ENCODE results near the gene SFXN5.

Gene SFXN5

DNA sequence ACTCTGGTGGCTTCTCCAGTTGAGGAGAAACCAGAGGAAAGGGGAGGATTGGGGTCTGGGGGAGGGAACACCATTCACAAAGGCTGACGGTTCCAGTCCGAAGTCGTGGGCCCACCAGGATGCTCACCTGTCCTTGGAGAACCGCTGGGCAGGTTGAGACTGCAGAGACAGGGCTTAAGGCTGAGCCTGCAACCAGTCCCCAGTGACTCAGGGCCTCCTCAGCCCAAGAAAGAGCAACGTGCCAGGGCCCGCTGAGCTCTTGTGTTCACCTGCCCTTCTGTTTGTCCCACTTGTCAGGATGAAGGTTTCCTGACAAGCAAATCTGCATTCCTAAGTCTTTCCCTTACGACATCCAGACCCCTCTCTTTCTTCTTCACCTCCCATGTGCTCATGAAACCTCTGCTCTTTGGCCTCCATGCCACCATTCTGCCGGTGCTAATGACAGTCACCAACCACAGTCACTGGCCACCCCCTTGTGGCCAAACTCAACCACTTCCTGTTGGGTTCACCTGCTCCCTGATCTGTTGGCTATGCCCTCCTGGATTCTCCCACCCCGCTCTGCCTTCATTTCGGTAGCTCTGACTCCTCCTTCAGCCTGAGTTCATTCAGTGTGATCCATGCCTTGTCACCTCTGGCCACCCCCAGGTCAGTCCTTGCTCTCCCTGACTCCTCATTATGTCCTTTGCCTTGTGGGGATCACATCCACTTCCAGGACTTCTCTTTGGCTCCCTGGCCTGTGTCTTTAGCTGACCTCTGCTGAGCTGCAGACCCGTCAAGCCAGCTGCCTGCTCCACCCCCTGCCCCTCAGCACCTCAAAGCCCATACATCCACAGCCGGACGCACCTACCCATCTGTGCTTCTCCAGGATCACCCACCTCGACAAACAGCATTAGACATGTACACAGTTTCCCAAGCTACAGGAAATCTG is 136.6 kb downstream of the SFXN5 start:
- peak in 1 of 2 experiments; percentile 27 for DNase-seq

DNA sequence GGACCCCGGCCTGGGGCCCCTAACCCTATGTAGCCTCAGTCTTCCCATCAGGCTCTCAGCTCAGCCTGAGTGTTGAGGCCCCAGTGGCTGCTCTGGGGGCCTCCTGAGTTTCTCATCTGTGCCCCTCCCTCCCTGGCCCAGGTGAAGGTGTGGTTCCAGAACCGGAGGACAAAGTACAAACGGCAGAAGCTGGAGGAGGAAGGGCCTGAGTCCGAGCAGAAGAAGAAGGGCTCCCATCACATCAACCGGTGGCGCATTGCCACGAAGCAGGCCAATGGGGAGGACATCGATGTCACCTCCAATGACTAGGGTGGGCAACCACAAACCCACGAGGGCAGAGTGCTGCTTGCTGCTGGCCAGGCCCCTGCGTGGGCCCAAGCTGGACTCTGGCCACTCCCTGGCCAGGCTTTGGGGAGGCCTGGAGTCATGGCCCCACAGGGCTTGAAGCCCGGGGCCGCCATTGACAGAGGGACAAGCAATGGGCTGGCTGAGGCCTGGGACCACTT is 137.8 kb downstream of the SFXN5 start:
- DNase-seq, result no peak

DNA sequence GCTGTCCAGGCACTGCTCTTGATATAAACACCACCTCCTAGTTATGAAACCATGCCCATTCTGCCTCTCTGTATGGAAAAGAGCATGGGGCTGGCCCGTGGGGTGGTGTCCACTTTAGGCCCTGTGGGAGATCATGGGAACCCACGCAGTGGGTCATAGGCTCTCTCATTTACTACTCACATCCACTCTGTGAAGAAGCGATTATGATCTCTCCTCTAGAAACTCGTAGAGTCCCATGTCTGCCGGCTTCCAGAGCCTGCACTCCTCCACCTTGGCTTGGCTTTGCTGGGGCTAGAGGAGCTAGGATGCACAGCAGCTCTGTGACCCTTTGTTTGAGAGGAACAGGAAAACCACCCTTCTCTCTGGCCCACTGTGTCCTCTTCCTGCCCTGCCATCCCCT is 138.3 kb downstream of the SFXN5 start:
- DNase-seq, result no peak

DNA sequence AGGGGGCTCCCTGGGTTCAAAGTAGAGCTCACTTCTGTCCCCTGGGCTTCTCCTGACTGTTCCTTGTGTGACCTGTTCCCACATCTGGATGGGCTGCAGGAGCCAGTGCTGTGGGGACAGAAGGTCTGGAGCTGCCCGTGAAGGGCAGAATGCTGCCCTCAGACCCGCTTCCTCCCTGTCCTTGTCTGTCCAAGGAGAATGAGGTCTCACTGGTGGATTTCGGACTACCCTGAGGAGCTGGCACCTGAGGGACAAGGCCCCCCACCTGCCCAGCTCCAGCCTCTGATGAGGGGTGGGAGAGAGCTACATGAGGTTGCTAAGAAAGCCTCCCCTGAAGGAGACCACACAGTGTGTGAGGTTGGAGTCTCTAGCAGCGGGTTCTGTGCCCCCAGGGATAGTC is 138.7 kb downstream of the SFXN5 start:
- no peak for DNase-seq

DNA sequence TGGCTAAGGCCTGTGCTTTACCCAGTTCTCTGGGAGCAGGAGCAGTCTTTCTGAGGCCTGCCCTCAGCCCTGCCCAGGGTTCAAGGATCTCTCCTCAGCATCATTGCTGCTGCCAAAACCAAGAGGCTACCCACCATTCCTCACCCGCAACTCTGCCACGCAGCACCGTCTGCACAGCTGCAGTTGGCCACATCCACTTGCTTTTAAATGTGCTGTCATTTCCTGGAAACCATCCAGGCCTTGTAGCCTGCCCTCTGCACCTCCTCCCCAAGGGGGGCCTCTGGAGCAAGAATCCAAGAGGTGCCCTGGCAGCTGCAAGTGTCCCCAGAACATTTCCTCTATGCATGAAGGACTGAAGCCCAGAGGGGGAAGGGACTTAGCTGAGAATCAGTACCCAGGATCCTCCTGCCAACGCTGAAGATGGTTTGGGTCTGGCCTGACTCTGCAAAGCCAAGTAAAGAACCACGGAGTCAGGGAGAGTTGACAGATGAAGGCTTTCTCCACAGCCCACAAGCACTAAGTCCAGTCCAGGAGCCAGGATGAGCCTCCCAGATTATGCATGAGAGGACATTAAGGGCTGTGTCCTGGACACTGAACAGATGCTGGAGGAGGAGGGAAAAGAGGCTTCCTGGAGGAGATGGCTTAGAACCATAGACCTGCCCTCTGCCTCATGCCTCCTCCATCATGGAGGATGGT is 139.3 kb downstream of the SFXN5 start:
- no peak for DNase-seq

DNA sequence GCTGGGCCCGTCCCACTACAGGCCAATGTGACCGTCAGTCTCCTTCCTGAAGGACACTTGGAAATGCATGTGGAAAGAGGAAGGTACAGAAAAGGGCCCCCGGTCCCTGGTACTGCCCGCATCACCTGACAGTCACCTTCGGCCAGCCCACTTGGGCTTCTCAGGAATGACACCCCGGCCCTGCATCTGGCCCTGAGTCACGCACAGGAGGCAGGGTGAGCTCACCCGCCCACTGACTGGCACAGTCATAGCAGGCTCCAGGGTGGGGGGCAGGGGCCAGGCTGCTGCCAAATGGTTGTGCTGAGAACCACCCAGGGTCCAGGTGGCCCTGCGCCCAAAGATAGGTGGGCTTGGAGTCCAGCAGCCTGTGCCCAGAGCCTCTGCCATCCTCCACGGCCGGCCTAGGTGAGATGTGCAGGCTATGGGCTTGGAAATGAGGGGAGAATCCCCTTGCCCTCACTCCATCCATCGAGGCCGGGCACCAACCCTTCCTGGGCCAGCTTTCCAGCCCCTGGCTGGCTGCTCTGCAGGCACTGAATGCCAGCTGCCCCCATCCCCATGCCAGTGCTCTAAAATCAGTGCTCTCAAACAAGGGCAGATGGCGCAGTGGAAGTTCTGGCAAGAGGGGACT is 140.1 kb downstream of the SFXN5 start:
- no peak for DNase-seq

DNA sequence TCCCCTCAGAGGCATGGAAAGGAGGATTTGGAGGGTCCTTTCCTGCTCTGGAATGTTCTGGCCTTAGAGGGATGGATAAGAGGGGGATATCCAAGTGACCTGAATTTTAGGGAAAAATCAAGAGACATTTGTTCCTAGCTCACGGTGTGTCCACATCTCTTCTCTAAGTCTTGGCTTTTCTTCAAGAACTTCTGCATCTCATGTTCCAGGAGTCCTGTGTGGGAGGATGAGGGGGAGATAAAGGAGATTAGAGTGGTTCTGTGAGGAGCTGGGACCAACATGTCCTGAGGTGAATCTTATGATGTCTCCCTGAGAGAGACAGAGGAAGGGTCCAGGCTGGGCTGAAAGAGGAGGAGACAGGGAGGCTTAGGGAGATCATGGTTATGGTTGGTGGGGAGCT is 142.5 kb downstream of the SFXN5 start:
- no peak for DNase-seq

DNA sequence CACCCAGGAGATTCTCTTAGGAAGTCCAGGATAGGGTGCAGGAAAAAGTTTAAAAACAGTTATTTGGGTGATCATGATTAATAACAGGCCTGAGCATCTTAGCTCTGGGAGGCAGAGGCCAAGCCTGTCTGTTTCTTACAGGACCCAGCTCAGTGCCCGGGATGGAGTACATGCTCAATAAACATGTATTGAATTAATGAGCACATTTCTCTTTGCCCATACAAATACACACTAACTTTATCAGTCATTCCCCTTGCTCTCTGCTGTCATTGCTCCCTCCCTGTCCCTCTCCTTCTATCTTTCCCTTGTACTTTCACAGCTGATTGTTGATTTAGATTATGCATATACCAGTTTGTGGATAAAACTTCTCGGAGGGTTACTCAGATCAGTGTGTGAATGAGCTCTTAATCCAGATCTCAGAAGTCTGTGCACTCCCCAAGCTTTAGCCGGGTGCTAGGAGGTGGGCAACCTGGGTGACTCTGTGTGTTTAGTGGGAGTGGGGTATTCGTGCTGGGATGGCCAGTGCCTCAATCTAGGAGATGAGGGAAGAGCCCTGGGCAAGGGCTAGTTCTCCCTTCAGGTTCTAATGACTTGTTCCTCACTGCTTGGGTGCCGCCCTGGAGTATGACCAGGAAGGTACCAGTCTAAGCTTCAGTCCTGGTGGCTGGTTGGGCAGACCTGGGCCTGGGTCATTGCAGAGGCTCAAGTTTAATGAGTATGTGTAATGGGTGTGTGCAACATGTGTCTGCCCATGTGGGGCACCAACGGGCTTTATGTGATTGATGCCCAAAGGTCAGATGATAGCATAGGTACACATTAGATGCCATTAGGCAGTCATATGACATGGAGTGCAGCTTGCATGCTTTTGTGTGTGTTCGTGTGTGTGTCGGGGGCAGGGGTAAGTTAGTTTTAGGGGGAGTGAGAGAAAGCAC is 143.6 kb downstream of the SFXN5 start:
- DNase-seq, result no peak

DNA sequence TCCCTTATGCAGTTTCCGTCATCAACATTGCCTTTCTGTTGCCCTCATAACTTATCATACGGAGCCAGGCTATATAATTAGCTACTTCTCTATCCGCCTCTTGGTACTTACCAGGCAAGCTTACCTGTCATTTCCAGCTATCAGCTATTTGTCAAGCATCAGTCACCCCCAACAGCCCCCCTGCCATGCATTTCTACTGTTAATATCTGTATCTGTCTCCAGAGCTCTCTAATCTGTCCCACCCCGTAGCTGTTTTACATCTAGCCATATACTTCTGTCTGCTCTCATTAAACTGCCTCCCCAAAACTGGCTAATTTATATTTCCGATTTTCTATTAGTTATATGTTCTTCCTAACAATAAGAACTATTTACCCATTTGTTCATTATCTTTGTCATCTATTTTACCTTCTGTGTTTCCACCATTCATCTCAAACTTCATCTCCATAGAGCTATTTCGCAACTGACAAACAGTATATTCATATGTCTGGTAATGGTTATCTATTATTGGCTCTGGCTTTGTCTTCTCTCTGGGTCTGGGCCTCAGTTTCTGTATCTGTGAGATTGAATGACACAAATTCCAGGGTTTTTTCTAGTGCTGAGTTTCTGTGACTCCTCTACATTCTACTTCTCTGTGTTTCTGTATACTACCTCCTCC is 144.6 kb downstream of the SFXN5 start:
- no peak for DNase-seq

DNA sequence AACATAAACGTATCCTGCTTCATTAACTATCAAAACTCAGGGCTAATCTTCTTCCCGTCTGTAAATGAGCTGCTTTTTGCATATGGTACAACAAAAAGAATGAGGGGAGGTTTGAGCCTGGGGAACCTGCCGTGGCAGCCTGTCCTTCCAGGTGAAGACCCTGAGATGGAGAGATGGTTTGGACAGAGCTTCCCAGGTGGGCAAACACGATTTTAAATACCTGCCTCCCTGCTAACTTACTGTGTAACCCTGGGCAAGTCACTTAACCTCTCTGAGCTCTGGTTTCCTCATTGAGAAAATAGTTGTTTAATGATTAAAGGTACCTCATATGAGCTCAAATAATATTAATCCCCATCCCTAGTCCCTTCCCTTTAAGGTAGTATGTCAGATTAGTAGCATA is 145.1 kb downstream of the SFXN5 start:
- DNase-seq, result no peak

DNA sequence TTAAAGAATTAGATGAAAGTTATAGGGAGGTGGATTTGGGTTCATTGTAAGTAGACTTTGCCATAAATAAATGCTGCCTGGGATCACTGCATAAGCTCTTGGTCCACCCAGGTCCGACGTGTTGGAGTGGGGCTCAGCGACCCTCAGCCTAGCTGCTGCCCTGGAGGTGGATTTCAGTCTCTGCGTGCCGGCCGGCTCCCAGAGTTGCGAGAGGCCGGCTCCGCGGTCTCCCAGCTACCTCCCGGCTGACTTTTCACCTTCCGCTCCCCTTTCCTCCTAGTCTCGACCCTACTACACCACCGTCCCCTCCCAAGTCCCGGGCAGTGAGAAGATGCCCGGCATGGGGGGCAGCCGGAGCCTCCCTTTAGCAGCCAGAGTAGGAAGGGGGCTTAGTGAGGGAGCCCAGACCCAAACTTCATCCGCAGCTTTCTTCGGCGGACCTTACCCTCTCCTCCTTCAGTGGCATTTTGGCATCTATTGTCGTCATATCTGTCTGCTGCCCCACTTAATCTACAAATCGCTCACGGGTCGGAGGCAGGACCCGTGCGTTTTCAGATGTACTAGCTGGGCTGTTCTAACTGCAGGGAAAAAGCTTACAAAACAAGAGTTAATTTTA is 146.1 kb downstream of the SFXN5 start:
- no peak for DNase-seq

DNA sequence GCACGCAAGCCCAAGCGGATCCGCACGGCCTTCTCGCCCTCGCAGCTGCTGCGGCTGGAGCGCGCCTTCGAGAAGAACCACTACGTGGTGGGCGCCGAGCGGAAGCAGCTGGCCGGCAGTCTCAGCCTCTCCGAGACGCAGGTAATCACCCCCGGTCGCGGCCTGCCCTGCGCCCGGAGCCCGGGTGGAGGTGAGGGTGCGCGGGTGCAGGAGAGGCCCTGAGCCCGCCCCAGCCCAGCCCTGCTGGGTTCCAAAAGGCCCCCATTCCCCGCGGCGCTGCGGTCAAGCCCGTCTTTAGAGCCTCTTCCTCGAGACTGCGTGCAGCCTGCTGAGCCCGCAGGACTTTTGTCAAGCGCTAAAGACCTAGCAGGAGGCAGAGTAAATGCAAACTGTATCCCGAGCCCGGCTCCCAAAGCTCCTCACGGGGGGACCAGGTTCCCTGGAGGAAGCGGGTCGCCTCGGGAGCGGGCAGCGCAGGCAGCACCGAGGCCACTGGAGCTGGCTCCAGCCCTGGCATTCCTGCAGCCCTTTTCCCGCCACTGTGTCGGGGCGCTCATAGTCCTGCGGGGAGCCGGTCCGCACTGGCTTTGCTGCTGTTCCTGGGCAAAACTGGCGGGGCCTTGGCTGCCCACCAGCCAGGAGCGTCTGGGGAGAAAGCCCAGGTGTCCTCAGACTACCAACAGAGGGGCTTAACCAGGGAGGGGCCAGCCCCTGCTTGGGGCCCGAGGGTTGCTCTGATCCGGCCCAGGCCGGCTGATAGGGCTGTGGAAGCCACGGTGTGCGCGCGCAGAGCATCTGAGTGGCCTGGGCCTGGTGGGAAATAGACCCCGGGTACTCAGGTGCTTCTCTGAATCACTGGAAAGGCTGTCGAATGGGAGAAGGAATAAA is 146.9 kb downstream of the SFXN5 start:
- DNase-seq, result no peak

DNA sequence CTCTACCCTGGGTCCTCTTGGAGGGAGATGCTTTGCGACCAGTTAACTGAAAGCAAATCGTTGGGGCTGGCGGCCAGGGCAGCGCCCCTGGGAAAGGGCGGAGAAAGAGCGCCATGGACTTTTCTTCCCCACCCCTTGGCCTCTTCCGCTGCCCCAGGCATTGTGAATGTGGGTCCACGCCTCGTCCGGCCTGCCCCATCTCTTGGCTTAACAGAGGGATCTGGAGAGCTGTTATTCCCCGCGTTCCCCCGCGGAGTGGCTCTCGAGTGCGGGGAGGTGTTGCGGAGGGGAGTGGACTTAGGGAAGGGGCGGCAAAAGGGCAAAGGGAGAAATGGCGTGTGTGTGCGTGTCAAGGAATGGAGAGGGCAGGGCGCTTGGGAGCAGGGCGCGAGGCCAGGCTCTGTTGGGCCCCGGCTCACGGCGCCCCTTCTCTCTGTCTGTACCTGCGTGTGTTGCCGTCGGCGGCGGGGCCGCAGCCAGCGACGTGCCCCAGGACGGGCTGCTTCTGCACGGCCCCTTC is 147.6 kb downstream of the SFXN5 start:
- no peak for DNase-seq

DNA sequence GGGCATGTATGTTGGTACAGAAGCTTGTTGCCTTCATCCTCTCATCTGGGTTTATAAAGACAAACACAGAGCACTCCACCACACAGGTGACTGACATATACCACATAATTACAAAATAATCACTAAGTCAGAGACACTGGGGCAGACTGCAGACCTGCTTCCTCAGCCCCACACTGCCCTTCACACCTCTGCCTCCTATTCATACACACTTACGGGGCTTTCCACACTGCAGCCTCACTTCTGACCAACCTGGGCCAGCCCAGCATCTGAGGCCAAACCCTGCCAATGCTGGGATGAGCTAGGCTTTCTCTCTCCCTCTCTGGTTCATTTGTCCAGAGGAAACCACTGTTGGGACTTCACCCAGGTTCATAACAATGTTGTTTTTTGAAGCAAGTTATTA is 149.7 kb downstream of the SFXN5 start:
- no peak for DNase-seq

DNA sequence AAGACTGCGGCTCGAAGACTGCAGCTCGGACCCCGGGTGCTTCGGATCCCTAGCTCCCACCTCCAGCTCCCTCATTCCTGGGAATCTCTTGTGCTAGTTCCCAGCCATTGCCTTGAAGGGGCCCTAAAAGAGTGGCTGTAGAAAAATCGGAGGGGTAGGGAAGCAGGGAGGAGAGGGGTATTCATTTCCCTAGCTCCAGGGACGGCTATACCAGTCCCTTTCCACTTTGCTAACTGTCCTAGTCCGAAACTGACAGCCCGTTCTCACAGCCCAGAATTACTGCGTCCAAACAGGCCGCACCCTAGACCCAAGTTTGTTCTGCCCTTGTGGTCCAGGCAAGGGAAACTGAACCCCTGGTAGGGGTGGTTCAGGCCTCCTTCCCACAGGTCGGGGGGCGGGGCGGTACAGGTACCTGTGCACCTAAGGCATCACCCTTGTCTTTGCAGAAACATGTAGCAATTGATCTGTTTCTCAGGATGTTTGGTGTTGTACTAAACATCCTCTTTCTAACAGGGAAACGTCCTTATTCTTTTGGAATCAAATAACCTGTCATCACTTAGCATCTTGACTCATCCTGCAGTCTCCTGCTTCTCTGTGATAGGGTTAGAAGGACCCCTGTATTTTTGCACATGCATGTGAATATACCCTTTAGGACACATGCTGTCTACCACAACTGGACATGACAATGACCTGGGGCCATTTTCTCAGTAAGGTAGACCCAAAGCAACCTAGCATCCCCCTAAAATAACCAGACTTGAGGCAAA is 150.2 kb downstream of the SFXN5 start:
- no peak for DNase-seq

DNA sequence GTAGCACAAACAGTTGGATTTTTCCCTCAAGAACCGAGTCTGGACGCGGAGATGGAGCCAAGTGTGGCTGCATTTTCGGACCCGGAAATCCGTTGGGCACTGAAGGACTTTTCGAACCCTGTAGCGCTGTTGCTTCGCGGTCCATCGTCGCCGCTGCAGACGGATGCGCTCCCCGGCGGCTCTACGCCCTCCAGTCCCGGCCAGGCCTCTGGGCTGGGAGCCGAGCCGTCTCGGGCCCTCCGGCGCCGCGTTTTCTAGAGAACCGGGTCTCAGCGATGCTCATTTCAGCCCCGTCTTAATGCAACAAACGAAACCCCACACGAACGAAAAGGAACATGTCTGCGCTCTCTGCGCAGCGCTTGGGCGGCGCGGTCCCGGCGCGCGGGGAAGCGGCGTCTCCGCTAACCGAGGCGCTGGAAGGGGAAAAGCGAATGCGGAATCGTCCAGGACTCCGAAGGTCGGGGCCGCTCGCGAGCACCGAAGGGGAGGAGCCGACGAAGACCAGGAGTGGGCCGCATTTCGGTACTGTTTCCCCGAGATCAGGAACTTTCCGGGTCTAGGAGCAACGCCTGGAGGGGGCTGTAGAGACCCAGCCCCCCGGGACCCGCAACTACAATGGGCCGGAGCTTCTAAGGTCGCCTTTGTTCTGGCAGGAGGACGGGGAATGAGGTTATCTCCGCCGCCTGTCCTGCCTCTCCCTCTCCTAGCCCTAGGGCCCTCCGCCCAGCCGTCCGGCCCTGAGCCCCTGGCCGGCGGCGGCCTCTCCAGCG is 151.0 kb downstream of the SFXN5 start:
- DNase-seq, result no peak

DNA sequence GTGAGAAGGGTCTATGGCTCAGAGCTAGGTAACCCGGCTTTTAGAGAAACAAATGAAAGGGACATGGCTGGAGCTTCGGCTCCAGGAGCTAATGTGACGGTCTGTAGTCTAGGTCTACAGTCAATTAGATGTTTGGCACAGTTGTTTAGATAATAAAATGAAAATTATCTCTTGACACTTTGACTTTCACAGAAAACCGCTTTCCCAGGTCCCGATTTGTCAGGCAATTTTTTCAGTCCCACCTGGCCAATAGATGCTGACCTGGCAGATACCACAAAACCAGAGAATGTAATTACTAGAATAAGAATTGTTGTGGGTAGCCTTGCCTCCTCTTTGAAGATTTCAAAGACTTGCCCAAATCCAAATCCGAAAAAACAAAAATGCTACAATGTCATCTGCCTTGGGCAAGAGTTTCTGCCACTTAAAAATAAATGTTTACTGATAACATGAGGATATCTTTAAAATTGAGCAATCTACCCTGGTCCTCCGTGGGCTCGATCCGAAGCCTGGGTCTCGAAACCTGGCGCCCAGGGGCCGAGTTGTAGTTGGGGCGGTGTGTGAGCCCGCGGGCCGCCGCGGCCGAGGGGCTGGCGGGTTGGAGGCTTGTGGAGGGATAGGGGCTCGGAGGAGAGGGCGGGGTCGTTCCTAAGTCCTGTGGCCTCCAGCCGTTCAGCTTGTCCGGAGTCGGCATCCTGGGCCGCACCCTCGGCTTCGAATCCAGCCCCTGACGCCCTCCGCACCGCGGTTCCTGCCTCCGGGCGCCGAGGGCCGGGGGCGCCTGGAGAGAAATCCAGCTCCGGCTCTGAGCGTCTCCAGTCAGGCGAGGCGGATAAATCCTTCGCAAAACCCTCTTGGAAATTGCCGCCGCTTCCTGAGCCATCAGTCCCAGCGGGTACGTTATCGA is 151.8 kb downstream of the SFXN5 start:
- DNase-seq, result no peak
